Natural killer cell (primary cell): ENCODE results near the gene BTBD7. TPM values are rescaled to one million over a fixed set of nuclear protein-coding genes. Genes with fewer than 3 reads are reported as not detected.

Source experiments
- ATAC-seq, 3 donors: fragments of 150-1000 bp in 2 of 3; fragments of 200-7000 bp in 1 of 3; cut with Tn5 transposase; 1 replicate in 1 of 3; 2 replicates in 2 of 3; pipeline ENCODE4 v1.10.0; 2021; ENCODE audit warnings: mild to moderate bottlenecking in 2 of 3, moderate library complexity in 2 of 3
- DNase-seq, 2 donors: peaks; one replicate each; pipeline versions ENCODE4 v3.0.0 to v3.0.0-alpha.2; 2013 to 2021; ENCODE audit warnings: mixed read lengths in 1 of 2
- H3K27ac ChIP-seq: one replicate; pipeline ENCODE4 v1.5.1; 2013; ENCODE audit warnings: mild to moderate bottlenecking, low read length
- H3K27me3 ChIP-seq: one replicate; pipeline ENCODE4 v1.6.1; 2013; ENCODE audit warnings: low read length; ENCODE audit not compliant: control insufficient read depth, insufficient read depth
- H3K36me3 ChIP-seq: one replicate; pipeline ENCODE4 v1.6.1; 2013; ENCODE audit warnings: low read length; ENCODE audit not compliant: control insufficient read depth, insufficient read depth
- H3K4me1 ChIP-seq: one replicate; pipeline ENCODE4 v1.6.1; 2013; ENCODE audit warnings: low read length; ENCODE audit not compliant: control insufficient read depth, insufficient read depth
- H3K4me3 ChIP-seq: one replicate; pipeline ENCODE4 v1.5.1; 2013; ENCODE audit warnings: low read length
- H3K9me3 ChIP-seq: one replicate; pipeline ENCODE4 v1.6.1; 2013; ENCODE audit warnings: low read length; ENCODE audit not compliant: control insufficient read depth, insufficient read depth
- H3K27ac Mint-ChIP-seq, 2 donors: one replicate each; pipeline ENCODE4 v1.8.0; 2022; ENCODE audit warnings: mild to moderate bottlenecking in 2 of 2, mixed read lengths in 2 of 2, moderate library complexity in 1 of 2
- H3K27me3 Mint-ChIP-seq, 2 donors: one replicate each; pipeline ENCODE4 v1.8.0; 2022; ENCODE audit warnings: low read depth in 2 of 2, mixed read lengths in 2 of 2
- H3K36me3 Mint-ChIP-seq: one replicate; pipeline ENCODE4 v1.8.0; 2022; ENCODE audit warnings: mixed read lengths
- H3K4me1 Mint-ChIP-seq, 2 donors: one replicate each; pipeline ENCODE4 v1.8.0; 2022; ENCODE audit warnings: mixed read lengths in 2 of 2
- H3K4me3 Mint-ChIP-seq: one replicate; pipeline ENCODE4 v1.8.0; 2022; ENCODE audit warnings: mild to moderate bottlenecking, moderate library complexity, mixed read lengths
- H3K9me3 Mint-ChIP-seq, 2 donors: one replicate each; pipeline ENCODE4 v1.8.0; 2022; ENCODE audit warnings: mixed read lengths in 2 of 2
- WGBS: methylation state at CpG from one replicate; pipeline ENCODE4 v1.1.7; 2013; ENCODE audit warnings: missing lambda C conversion rate; ENCODE audit not compliant: insufficient coverage; 5-methylcytosine and 5-hydroxymethylcytosine counted together
- intact Hi-C: fragments of 100-400 bp; cut with micrococcal nuclease; formaldehyde crosslinking; loops from one replicate; pipeline ENCODE4 v1.14.2; 2022
- total RNA-seq, 4 donors: library from RNA; stranded (reverse); fragments of 120-200 nt in 1 of 4; gene quantifications; one replicate each; pipeline versions ENCODE4 v1.2.3 to v1.2.4, GENCODE V29; 2013 to 2022
- TF ChIP-seq, protein P1 (sequence below): fragments of 200-600 bp; IDR thresholded peaks from one replicate; pipeline ENCODE4 v1.8.0; 2022; ENCODE audit warnings: antibody characterized with exemption

Gene BTBD7
- total RNA-seq, 3 donors from 2014 or later (not counting 1 experiment from before 2014, with no cell fraction given), result 32.6 to 41.4 (median 38.7) TPM

GRCh38 chr14:93306812-93307211, 26.0 kb downstream of the BTBD7 start:
- Histone ChIP-seq H3K4me3 (no peak overlapping the region), H3K27me3 (no peaks in the 10 kb centered on the region), H3K27ac (no peak overlapping the region), H3K9me3 (no peaks in the 10 kb centered on the region), H3K36me3 (no peaks in the 10 kb centered on the region), H3K4me1 (peaks cover 3% of the 10 kb centered on the region)
- TF ChIP-seq, protein P1, sequence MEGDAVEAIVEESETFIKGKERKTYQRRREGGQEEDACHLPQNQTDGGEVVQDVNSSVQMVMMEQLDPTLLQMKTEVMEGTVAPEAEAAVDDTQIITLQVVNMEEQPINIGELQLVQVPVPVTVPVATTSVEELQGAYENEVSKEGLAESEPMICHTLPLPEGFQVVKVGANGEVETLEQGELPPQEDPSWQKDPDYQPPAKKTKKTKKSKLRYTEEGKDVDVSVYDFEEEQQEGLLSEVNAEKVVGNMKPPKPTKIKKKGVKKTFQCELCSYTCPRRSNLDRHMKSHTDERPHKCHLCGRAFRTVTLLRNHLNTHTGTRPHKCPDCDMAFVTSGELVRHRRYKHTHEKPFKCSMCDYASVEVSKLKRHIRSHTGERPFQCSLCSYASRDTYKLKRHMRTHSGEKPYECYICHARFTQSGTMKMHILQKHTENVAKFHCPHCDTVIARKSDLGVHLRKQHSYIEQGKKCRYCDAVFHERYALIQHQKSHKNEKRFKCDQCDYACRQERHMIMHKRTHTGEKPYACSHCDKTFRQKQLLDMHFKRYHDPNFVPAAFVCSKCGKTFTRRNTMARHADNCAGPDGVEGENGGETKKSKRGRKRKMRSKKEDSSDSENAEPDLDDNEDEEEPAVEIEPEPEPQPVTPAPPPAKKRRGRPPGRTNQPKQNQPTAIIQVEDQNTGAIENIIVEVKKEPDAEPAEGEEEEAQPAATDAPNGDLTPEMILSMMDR, result no peak
- H3K4me1 Mint-ChIP-seq, result peaks cover 28 to 55% of the 10 kb centered on the region in 2 donors
- intact Hi-C loops, result no loop called here
- no peak overlapping the region for H3K27ac Mint-ChIP-seq
- H3K36me3 Mint-ChIP-seq, result no peaks in the 10 kb centered on the region
- ATAC-seq, result no peak
- no peaks in the 10 kb centered on the region for H3K27me3 Mint-ChIP-seq
- no peak for DNase-seq
- H3K9me3 Mint-ChIP-seq, result no peaks in the 10 kb centered on the region
- H3K4me3 Mint-ChIP-seq, result no peak overlapping the region

DNA sequence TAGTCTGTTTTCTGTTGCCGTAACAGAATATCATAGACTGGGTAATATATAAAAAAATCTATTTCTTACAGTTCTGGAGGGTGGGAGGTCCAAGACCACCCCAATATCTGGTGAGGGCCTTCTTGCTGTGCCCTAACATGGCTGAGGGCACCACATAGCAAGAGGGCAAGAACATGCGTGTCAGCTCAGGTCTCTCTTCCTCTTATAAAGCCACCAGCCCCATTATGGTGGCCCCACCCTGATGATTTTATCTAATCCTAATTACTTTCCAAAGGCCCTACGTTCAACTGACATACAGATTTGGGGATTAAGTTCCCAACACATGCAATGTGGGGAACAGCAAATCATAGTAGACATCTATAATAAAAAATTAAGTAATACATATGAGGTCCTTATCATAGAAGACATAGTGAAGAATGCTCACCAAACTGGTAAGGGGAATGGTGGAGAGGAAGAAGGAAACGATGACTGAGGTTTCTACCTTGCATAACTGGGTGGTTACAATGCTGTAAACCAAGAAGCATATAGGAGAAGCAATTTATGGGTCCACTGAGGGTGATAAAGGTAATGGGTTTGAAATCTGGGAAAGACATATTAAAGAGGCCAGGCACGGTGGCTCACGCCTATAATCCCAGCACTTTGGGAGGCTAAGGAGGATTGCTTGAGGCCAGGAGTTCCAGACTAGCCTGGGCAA, 27.0 kb downstream of the BTBD7 start:
- Mint-ChIP-seq H3K4me3 (no peak overlapping the region), H3K27me3 (no peaks in the 10 kb centered on the region), H3K4me1 (peaks cover 29 to 56% of the 10 kb centered on the region in 2 donors), H3K9me3 (no peaks in the 10 kb centered on the region), H3K36me3 (no peaks in the 10 kb centered on the region), H3K27ac (peak overlapping the region in 1 of 2 donors; percentile 9)
- intact Hi-C loops, result no loop called here
- DNase-seq, result no peak
- Histone ChIP-seq H3K27ac (no peak overlapping the region), H3K36me3 (no peaks in the 10 kb centered on the region), H3K27me3 (no peaks in the 10 kb centered on the region), H3K4me1 (peaks cover 5% of the 10 kb centered on the region), H3K9me3 (no peaks in the 10 kb centered on the region), H3K4me3 (no peak overlapping the region)
- TF ChIP-seq, protein P1, result no peak
- 73% methylated on average over 4 of the region's 6 CpGs for WGBS
- ATAC-seq, result peak in 1 of 3 donors; percentile 53

DNA sequence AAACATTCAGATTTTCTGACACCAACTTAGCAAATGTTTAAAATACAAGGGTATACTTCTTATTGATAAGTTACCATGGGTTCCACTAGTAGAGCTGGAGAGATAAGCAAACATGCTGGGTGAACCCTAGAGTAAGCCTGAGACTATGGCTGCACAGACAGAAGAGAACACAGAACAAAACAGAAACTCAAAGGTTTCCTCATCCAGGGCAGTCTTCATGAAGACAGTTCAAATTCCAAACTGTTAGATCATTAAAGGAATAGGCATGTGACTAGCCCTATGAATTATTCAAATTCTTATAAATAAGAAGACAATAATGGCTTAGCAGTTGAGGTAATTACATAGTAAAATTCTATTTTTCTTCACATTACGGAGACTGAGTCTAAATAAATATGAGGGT, 28.1 kb downstream of the BTBD7 start:
- DNase-seq (no peak), ATAC-seq (no peak)
- Histone ChIP-seq H3K4me1 (peaks cover 5% of the 10 kb centered on the region), H3K27me3 (no peaks in the 10 kb centered on the region), H3K9me3 (no peaks in the 10 kb centered on the region), H3K27ac (no peak overlapping the region), H3K4me3 (no peak overlapping the region), H3K36me3 (no peaks in the 10 kb centered on the region)
- TF ChIP-seq, protein P1, result no peak
- Mint-ChIP-seq H3K4me3 (no peak overlapping the region), H3K27ac (no peak overlapping the region), H3K4me1 (peaks cover 33 to 50% of the 10 kb centered on the region in 2 donors), H3K36me3 (no peaks in the 10 kb centered on the region), H3K9me3 (no peaks in the 10 kb centered on the region), H3K27me3 (no peaks in the 10 kb centered on the region)
- intact Hi-C loops, result no loop called here
- WGBS, result no CpG with 5 or more reads among the region's 1 CpG

- peaks cover 5% of the 10 kb centered on the region for H3K4me1 ChIP-seq
- H3K4me1 Mint-ChIP-seq, result peaks cover 34 to 47% of the 10 kb centered on the region in 2 donors
- no peaks in the 10 kb centered on the region for H3K27me3 ChIP-seq
- no peak overlapping the region for H3K4me3 ChIP-seq
- ATAC-seq (no peak), DNase-seq (no peak)
- H3K36me3 ChIP-seq, result no peaks in the 10 kb centered on the region
- H3K9me3 ChIP-seq, result no peaks in the 10 kb centered on the region
- H3K27ac Mint-ChIP-seq, result peak overlapping the region; percentile 33 to 36
- no peak overlapping the region for H3K4me3 Mint-ChIP-seq
- intact Hi-C loops, result no loop called here
- H3K36me3 Mint-ChIP-seq, result no peaks in the 10 kb centered on the region
- H3K9me3 Mint-ChIP-seq, result no peaks in the 10 kb centered on the region
- H3K27ac ChIP-seq, result no peak overlapping the region
- WGBS, result 90% methylated on average over 3 of the region's 3 CpGs
- no peaks in the 10 kb centered on the region for H3K27me3 Mint-ChIP-seq
- TF ChIP-seq, protein P1, result no peak
Observed at GRCh38 chr14:93303659-93304058, 29.2 kb downstream of the BTBD7 start.
